Measurements from ENCODE around the gene KCNK10. TPM values are rescaled to one million over a fixed set of nuclear protein-coding genes. Genes with fewer than 3 reads are reported as not detected.

KCNK10 gene
- polyA plus RNA-seq, 3 donors: 0.05 TPM; not detected in 2

DNA sequence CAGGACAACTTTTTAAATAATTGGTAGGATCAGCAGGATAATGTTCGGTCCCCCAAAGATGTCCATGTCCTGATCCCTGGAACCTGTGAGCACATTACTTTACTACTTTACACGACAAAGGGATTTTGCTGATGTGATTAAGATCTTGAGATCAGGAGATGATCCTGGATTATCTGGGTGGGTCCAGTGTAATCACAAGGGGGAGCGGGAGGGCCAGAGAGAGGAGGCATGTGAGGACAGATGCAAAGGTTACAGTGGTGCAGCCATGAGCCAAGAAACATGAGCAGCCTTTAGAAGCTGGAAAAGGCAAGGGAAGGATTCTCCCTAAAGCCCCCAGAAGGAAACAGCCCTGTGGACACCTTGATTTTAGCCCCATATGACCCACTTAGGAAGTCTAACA is 33.1 kb downstream of the KCNK10 start:
- H3K4me3 ChIP-seq (replicated peaks in 1 of 3; ENCODE audit: low read depth in 2 of 3, low read length in 3 of 3): no peak overlapping the region
- H3K4me3 Mint-ChIP-seq: no peak overlapping the region
- H3K36me3 ChIP-seq (replicated peaks in 1 of 2; ENCODE audit: control insufficient read depth in 1 of 2, insufficient read depth in 2 of 2, low read length in 2 of 2): no peaks in the 10 kb centered on the region
- peaks cover 0 to 4% (median 2%) of the 10 kb centered on the region in 3 donors for H3K27me3 Mint-ChIP-seq (ENCODE audit: low read depth in 3 of 3)
- H3K4me2 ChIP-seq (replicated peaks; ENCODE audit: extremely low read depth, low read length, poor library complexity, severe bottlenecking): no peak overlapping the region
- no peaks in the 10 kb centered on the region for H3K9me3 ChIP-seq (replicated peaks in 1 of 2; ENCODE audit: control insufficient read depth in 1 of 2, insufficient read depth in 1 of 2, low read length in 2 of 2)
- H3K79me2 ChIP-seq (ENCODE audit: insufficient read depth, low read length): no peaks in the 10 kb centered on the region
- no peaks in the 10 kb centered on the region for H4K20me1 ChIP-seq (ENCODE audit: insufficient read depth, low read length)
- intact Hi-C loops (cut with micrococcal nuclease): no loop called here
- H3K9me3 Mint-ChIP-seq: peaks cover 0 to 8% (median 3%) of the 10 kb centered on the region in 7 donors
- WGBS (ENCODE audit: insufficient coverage): no CpG with 5 or more reads among the region's 3 CpGs
- no peaks in the 10 kb centered on the region for H3K4me1 ChIP-seq (ENCODE audit: control insufficient read depth in 1 of 2, insufficient read depth in 2 of 2, low read length in 2 of 2)
- no peaks in the 10 kb centered on the region for H3K27me3 ChIP-seq (ENCODE audit: control insufficient read depth in 2 of 2, insufficient read depth in 2 of 2, low read length in 2 of 2)
- no peak overlapping the region for H3K27ac ChIP-seq (ENCODE audit: low read depth in 1 of 2, low read length in 2 of 2)
- H3K4me1 Mint-ChIP-seq: peaks cover 8% of the 10 kb centered on the region
- H3K27ac Mint-ChIP-seq: no peak overlapping the region
- DNase-seq: no peak
- H3K36me3 Mint-ChIP-seq: no peaks in the 10 kb centered on the region
- no peak for TF ChIP-seq CTCF (IDR thresholded peaks at IDR 0.05)
- H2AFZ ChIP-seq (ENCODE audit: insufficient read depth, low read depth, low read length, poor library complexity, severe bottlenecking): no peak overlapping the region
- H3K9ac ChIP-seq (ENCODE audit: insufficient read depth, low read length, poor library complexity, severe bottlenecking): no peak overlapping the region

DNA sequence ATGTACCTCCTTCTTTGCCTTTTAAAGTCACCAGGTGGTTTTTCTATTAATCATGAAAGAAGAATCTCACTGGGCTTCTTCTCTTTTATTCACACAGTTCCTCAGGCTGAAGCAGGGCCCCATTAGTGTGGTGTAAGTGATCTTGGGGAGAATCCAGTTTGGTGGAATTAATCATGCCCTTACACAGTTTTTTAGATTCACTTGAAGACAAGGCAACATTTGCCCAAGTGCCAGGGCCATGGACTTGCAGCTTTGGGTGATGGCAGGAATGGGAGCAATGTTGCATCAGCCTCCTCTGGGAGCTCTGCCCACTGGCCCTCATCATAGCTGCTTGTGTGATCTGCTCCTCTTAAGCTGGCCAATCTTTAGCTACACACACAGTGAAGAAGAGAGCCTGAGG is 33.8 kb downstream of the KCNK10 start:
- H3K4me3 Mint-ChIP-seq: no peak overlapping the region
- H3K27me3 ChIP-seq (ENCODE audit: control insufficient read depth in 2 of 2, insufficient read depth in 2 of 2, low read length in 2 of 2): no peaks in the 10 kb centered on the region
- no peak overlapping the region for H3K9ac ChIP-seq (ENCODE audit: insufficient read depth, low read length, poor library complexity, severe bottlenecking)
- H4K20me1 ChIP-seq (ENCODE audit: insufficient read depth, low read length): no peaks in the 10 kb centered on the region
- no peak for DNase-seq
- no peak overlapping the region for H3K4me3 ChIP-seq (replicated peaks in 1 of 3; ENCODE audit: low read depth in 2 of 3, low read length in 3 of 3)
- no peak overlapping the region for H3K4me2 ChIP-seq (replicated peaks; ENCODE audit: extremely low read depth, low read length, poor library complexity, severe bottlenecking)
- peaks cover 0 to 4% (median 2%) of the 10 kb centered on the region in 3 donors for H3K27me3 Mint-ChIP-seq (ENCODE audit: low read depth in 3 of 3)
- no peaks in the 10 kb centered on the region for H3K36me3 ChIP-seq (replicated peaks in 1 of 2; ENCODE audit: control insufficient read depth in 1 of 2, insufficient read depth in 2 of 2, low read length in 2 of 2)
- no peaks in the 10 kb centered on the region for H3K79me2 ChIP-seq (ENCODE audit: insufficient read depth, low read length)
- peaks cover 8% of the 10 kb centered on the region for H3K4me1 Mint-ChIP-seq
- H2AFZ ChIP-seq (ENCODE audit: insufficient read depth, low read depth, low read length, poor library complexity, severe bottlenecking): no peak overlapping the region
- no peaks in the 10 kb centered on the region for H3K36me3 Mint-ChIP-seq
- no peaks in the 10 kb centered on the region for H3K9me3 ChIP-seq (replicated peaks in 1 of 2; ENCODE audit: control insufficient read depth in 1 of 2, insufficient read depth in 1 of 2, low read length in 2 of 2)
- intact Hi-C loops (cut with micrococcal nuclease): no loop called here
- H3K27ac ChIP-seq (ENCODE audit: low read depth in 1 of 2, low read length in 2 of 2): no peak overlapping the region
- H3K9me3 Mint-ChIP-seq: peaks cover 0 to 8% (median 3%) of the 10 kb centered on the region in 7 donors
- H3K4me1 ChIP-seq (ENCODE audit: control insufficient read depth in 1 of 2, insufficient read depth in 2 of 2, low read length in 2 of 2): no peaks in the 10 kb centered on the region
- no peak overlapping the region for H3K27ac Mint-ChIP-seq
- no peak for TF ChIP-seq CTCF (IDR thresholded peaks at IDR 0.05)

Data from CD14-positive monocyte (primary cell).